A549 treated with CORT108297 at 1 μM for 4 hours (cell line): Measurements from ENCODE around the gene MTMR8. TPM values are rescaled to one million over a fixed set of nuclear protein-coding genes. Genes with fewer than 3 reads are reported as not detected.

Experiments used
- total RNA-seq: library from RNA; stranded (reverse); fragments of 200-300 nt; extraction: Qiagen RNA extraction; gene quantifications from 5 replicates; pipeline ENCODE4 v1.2.3, GENCODE V29; 2022

MTMR8 gene
- total RNA-seq: 0.30 to 0.89 TPM (median 0.49 TPM) in 5 replicates

GRCh38 chrX:64394874-64395567, at the start of gene MTMR8:
MTMR8 (minus strand) TSS chrX:64395452; CDS start chrX:64395363, 89 bp downstream.

DNA sequence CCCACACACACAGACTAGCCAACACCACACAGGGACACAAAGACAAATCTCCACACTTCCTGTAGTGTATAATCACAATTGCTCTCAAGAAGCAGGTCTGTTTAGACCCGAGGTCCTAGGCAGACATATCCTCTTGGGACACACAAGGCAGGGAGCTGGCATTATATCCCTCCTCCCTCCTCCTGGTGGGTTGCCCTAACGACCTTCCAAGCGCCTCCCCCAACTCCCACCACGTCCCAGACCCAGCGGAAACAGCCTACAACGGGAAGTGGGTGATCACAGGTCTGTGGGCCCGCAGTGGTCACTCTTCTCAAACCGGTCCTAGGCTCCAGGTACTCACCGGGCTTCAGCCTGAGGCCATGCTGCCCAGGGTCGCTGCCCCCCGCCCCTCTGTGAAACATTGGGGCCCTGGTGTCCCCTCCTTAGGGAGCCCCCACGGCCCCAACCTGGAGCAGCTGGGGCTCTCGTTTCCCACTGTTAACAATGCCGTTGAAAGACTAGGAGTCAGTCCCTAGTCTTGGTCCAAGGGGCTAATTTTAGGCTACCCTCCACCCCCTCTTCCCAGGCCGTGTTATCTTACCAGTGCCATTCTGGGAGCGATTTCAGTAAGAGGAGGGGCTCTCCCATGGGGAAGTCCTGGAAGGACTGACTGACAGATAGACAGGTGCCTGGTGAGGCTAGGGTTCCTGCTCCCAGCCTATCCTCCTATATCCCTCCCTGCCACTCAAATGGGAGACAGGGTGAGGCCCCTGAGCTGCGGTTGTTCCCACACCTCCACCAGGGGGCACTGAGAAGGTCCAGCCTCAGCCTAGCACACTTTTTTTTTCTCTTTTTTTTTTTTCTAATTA, 164.9 kb downstream of the MTMR8 start, which contains the start of gene ASB12:
Gene ASB12, minus strand, starts transcription at position 485 of the 848 bp plus-strand sequence. CDS start 4,957 bp downstream, outside the sequence.

Other genes starting within 250 kb of the MTMR8 start
- gene AMER1, start 189.7 kb downstream of the MTMR8 start, total RNA-seq: 2.1 to 3.0 TPM (median 2.7 TPM) in 5 replicates
- not detected in 5 replicates for gene ASB12, start 164.8 kb downstream of the MTMR8 start, total RNA-seq